ENCODE data around the gene UNC93A.
"Not testable (repeated sequence)": the region's sequence is repeated elsewhere in the genome, so short reads cannot be mapped to it uniquely, and the experiment has no call there.

The UNC93A gene

GRCh38 chr6:167272151-167272550 lies 19.0 kb upstream of the UNC93A start:
- DNase-seq = no peak

GRCh38 chr6:167272696-167273379 lies 18.3 kb upstream of the UNC93A start:
- DNase-seq = no peak

GRCh38 chr6:167274270-167274669 lies 16.8 kb upstream of the UNC93A start:
- DNase-seq = no peak

DNA sequence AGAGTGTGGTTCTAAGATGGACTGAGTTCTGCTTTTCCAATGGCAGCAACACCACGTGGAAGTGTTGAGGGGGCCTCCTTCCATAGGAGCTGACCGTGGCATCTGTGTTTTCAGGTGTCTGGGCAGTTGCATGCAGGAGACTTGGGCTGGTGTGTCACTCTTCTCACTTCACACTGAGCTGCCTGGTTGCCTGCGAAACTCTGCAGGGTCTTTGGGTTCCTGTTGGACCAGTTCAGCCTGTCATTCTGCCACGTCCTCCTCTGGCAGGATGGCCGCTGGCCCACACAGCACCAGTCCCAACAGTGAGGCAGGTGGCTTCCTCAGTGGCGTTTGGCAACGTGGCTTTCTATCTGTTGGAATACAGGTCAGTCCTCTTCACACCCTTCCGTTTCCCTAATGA lies 16.1 kb upstream of the UNC93A start:
- no peak for DNase-seq

DNA sequence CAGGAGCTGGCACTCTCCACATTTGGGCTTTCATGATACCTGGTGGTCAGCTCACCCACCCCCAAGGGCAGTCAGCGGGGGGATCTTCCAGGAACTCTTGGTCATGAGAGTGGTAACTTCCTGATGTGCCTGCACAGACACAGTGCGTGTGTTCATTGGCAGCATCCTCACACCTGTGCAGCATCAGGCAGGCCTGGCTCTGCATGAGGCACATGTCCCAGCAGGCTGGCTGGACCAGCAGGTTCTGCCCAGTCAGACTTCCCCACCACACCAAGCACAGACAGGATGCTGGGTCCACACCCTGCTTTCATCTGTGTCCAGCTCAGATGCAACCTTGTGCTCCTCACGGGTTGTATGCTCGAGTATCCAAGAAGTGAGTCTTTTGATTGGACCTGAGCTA lies 15.7 kb upstream of the UNC93A start:
- DNase-seq = no peak

DNA sequence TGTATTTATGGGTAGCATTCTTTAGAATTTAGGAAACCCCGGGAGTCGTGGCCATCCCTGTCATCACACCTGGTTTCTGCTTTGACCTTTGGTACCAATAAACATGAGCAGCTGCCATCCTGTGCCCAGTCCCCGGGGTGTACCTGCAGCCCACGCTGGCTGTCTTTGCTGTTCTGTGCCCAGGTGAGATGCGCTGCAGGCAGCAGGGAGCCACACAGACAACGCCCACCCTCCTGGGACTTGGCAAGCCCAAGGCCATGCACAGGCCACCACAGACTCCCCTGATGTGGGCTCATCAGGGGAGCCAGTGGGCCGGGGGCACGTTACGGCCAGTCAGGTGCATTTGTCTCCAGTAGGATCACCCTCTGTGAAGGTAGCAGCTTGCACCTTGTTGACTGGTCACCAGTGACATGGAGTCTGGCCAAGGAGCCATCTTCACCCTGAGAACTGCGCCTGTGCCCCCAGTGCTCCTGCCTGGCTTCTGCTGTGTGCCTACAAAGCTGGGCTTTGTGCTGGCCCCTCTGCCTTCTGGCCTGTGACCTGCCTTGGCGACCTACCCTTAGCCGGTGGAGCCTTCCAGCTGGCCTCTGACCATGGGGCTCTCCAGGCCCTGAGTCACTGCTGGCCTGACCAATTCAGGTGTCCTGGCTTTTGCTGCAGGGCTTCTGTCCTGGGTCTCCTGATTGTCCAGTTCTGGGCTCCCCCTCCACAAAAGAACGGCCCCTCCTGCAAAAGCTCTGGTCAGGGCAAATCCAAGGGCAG lies 14.2 kb upstream of the UNC93A start:
- no peak for DNase-seq

DNA sequence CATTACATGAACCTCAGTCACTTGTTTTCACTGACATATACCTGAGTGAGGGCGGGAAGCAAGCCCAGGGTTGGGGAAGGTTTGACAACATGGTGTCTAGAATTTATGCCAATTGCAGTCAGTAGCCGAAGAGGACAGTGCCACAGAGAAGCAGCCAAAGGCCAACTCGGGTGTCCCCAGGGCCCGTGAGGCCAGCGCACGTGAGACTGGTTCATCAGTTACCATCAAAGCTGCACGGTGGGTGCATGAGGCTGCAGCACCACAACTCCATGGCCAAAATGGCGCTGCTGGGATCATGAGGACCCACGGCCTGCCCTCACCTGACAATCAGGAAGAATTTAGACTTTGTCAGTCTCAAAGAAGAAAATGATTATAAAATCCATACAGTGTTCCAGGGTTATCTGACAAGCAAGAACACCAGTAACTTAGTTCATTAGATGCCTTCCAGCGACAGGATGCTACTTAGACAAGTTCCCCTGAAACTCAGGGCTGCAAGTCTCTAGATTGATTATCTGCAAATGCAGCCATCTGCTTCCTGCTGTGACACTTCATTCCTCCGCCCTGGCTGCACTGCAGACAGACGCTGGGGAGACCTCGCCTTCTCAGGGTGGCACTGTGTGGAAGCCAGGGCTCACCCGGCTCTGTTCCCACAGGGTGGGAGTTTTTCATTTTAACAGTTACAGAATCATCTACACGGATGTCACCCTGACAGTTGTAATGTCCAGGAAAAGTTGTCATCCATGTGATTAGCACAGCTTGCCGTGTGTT lies 12.8 kb upstream of the UNC93A start:
- not testable (repeated sequence) for DNase-seq

GRCh38 chr6:167279766-167280446 lies 11.2 kb upstream of the UNC93A start:
- DNase-seq = no peak

DNA sequence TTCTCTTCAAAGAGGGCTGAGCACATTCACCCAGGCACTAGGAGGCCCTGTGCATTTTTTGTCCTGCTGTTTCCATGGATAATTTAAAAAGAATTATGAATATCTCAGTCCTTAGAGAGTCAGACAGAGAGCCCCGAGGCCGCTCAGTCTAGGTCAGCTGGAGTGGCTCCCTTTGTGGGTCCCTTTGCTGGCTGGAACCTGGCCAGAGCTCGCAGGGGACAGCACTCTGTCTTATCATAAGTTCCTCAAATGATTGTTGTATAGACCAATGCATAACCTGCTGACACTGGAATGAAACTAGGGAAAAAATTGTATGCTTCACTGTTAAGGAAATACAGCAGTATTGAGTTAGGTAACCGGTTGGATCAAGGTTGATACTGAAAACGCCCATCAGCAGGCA lies 10.6 kb upstream of the UNC93A start:
- DNase-seq = not testable (repeated sequence)

GRCh38 chr6:167282165-167282564 lies 8.9 kb upstream of the UNC93A start:
- no peak for DNase-seq

DNA sequence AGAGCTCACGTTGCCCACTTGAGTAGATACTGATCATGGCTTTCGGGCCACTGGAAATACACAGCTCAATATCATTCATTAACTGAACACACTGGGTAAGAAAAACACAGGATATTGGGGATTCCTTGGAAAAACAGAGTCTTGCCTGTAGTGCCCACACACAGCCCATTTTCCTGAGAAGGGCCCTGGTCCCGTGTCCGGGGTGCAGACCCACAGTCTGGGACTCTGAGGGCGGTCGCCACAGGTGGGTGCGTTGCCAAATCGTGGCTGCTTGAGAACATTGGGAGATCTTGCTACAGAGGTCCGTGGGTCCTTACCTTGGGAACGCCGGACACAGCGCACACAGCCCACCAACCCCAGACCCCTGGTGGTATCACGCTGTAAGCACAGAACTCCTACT lies 6.5 kb upstream of the UNC93A start:
- not testable (repeated sequence) for DNase-seq

GRCh38 chr6:167285077-167285770 lies 5.9 kb upstream of the UNC93A start:
- DNase-seq = no peak

GRCh38 chr6:167287513-167288048 lies 3.5 kb upstream of the UNC93A start:
- DNase-seq = no peak

DNA sequence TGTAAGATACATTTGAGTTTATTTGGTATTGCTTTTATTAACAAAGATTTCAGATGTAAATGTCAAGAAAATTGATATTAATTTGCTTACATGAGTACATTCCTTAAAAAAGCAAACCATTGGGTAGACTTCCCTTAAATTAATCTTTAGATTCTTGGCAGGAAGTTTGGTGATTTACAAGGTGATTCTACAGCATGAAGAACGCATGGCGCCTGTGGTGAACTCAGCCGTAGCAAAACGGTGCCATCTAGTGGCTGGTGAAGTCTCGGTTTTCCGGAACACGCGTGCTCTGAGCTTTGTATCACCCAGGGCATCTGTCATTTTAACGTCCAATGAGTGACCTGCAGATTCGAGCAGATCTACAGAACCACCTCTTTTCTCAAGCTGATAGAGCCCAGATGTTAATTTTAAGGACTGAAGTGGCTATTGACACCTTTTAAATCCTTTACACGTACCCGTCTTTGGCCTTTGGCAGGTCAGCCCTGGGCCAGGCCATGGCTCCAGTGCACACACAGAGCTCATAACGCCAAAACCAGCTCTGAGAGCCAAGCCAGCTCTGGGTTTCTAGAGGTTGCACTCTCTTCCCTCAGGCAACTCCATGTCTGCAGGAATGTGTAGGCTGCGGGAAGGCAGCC lies 2.4 kb upstream of the UNC93A start:
- peak; percentile 24 to 25 for DNase-seq

GRCh38 chr6:167289291-167289690 lies 1.8 kb upstream of the UNC93A start:
- not testable (repeated sequence) for DNase-seq

- no peak for DNase-seq
Measured at GRCh38 chr6:167291623-167292300, 647 bp downstream of the UNC93A start.

DNA sequence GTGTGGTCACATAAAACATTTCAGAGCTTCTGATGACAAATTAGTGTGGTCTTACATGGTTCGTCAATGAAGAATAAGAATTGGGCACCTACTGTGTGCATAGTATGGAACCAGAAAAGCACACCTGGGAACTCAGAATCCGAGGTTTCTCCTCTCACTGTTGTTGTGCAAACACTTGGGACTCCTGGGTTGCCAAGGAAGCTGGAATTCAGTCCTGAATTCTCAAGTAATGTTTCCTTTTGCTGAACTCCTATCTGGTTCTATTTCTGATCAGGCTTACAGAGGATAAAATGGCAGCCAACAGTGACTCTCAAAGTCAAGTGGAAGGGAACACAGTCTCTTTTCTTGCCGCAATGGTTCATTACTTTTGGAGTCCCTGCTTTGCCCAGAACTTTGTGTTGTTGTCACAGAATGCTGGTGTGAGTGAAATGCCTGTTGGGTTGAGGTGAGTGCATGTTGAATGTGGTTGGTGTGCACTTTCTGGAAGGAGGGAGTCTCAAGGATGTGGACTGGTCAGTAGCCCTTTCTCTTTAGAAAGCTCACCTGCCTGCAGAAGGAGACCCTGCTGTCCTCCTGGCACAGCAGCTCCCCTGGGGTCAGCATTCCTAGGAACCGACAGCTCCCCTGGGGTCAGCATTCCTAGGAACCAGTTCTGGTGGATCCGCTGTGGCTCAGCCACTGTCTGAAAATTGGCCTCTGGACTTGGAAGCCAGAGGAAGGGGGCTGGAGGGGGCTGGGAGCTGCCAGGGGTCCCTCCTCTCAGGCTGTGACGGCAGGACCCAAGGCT lies 1.4 kb downstream of the UNC93A start:
- DNase-seq = no peak

DNA sequence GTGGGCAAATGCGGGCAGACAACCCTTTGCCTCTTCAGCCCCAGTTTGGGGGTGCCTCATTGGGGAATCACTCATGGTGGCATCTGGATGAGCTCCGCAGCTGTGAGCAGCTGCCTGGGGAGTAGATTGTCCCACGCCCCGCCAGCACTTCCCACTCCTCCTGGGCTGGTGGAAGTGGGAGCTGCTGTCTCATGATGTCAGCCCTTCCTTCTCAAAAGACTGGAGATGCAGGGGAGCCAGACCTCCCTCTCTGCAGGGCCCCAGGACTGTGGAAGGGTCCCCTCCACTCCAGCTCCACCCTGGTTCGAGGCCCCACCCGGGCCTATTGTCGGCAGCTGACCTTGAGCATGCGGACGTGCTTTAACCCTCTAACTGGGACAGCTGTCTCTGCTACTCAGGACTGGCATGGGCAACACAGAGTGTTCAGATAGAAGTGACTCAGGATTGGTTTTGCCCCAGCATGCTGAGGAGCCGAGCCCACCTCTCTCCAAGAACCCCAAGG lies 2.0 kb downstream of the UNC93A start:
- DNase-seq = no peak

- no peak for DNase-seq
Measured at GRCh38 chr6:167293590-167294091, 2.5 kb downstream of the UNC93A start.

GRCh38 chr6:167294241-167294640 lies 3.1 kb downstream of the UNC93A start:
- DNase-seq = no peak

Measured in Kasumi-1 (cell line).